CD4-positive, alpha-beta T cell treated with Interleukin-1 beta for 1 hour (primary cell): Measurements from ENCODE around the gene ABI3BP.

Experiments used
- DNase-seq, 2 donors: peaks; one replicate each; pipeline ENCODE4 v3.0.0-alpha.2; 2020 to 2022

The ABI3BP gene

DNA sequence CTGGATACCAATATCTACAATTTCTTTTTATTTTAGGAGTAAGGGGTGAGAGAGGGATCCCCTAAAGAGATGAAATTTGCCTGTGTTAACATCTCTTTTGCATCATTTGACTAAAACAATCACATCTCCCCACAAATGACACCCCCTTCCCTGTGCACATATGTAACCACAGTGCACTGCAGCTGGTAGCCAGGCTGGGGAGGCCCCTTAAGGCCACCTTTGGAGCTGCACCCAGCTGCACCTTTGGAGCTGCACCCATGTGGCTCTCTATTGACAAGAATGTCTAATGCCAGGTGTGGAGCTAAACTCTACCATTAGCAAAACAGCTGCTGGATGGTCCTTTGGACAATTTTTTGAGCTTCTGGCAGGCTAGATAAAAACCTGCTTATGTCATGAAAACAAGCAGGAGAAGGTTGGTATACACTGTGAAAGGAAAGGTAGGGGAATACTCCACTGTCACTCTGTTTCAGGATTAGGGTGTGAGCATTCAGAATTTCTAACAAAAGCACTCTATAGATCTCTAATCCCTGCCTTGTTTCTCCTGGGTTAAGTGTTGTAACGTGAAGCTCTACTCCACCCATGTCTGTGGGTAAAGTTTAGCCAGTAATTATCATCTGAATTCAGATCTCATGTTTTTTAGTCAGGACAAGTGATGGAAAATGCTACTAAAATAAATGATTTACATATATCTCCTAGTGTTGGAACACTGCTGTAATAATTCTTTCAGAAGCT, 231.8 kb downstream of the ABI3BP start:
- DNase-seq = peak in 1 of 2 donors; percentile 9

DNA sequence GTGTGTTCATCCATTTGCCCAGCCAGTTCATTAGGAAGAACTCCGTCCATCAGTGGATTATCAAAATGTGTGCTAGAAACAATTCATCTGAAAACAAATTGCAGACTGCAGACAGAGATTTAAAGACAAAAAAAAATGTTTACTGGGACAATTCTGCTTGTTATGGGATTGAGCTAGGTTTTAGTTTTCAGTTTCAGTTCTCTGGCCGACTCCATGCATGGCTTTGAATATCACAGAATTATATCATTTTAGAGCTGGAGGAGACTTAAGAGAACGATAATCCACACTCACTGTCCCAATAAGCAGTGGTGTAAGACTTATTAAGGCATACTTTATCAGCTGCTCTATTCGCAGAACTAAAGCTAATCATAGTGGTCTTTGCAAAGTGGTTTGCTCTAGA, 232.8 kb downstream of the ABI3BP start:
- DNase-seq = no peak

DNA sequence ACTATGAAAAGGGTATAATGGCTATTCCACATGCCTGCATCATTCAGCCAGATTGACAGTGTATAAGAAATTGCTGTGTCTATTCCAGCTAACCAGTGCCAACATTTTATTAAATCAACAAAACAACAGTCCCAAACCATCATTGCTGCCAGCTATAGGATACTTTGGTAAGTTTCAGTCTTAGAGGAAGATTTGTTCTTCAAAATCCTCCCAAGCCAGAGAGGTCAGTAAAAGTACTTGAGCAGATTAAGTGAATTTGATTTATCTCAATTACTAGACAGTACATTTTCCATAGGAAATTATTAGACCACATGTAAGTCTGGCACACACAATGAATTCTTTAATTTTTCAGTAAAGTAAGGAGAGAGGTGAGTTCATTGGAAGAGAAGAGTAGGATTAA, 233.3 kb downstream of the ABI3BP start:
- no peak for DNase-seq

DNA sequence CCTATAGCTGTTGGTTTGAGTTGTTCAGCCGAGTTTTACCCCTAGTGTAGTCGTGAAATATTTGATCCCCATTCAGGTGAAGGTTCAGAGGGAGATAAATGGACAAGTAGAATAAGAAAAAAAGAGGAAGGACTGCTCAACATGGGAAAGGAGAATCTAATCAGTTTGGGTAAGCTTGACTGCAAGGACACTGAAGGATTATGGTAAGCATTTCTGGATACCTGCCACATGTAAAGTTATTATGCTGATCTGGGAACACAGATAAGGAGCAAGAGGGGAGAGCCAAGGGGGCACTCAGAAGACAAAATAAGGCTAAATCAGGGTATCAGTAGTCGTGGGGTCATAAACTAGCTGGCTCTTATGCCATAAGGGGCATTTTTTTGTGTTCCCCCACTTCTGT, 234.1 kb downstream of the ABI3BP start:
- no peak for DNase-seq

DNA sequence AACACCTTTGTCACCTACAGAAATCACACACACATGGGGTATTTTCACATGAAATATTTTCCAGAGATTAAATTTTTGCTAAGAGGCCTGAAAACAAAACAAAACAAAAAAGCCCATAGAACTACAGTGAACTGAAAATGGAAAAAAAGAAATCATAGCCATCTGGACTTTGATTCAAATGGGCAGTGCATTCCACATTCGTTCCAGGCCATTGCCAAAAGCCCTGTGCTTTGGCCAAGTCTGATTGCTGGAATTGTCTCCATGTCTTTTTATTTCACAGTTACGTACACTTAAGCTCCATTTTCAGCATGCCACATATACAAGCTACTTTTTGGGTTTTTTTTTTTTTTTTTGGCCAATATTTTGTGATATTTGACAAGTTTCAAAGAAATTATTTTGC, 236.8 kb downstream of the ABI3BP start:
- no peak for DNase-seq

DNA sequence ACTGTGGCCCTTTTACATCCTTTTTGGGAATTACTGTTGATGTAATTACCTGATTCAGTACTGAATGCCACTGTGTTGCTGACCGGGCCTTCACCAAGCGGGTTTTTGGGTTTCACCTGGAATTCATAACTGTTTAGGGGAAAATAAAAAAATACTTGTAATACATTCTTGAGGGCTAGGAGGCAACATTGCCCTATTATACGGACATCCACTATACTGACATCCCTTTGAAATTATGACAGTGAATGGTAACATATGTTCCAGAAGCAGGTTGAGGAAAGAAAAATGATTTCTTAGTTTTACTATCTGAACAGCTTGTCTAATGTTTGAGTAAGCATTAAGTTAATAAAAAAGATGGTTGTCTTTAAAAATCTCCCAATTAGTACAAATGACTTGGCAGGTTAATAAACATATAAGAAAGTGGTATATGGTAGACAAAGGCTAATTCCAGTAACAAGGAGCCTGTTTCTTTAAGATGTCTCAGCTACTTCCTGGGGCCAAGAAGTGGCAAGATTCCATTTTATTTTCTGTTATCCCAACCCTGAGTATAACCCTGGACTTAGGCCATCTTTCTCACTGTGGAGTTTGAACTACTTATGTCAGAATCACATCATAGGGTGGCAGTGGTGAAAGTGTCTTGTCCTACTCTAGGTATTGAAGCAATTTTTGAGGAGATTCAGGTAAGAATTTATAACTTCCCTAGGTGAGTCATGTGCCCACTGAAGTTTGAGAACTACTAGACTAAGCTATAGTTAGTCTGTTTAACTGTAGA, 238.5 kb downstream of the ABI3BP start:
- DNase-seq = no peak

DNA sequence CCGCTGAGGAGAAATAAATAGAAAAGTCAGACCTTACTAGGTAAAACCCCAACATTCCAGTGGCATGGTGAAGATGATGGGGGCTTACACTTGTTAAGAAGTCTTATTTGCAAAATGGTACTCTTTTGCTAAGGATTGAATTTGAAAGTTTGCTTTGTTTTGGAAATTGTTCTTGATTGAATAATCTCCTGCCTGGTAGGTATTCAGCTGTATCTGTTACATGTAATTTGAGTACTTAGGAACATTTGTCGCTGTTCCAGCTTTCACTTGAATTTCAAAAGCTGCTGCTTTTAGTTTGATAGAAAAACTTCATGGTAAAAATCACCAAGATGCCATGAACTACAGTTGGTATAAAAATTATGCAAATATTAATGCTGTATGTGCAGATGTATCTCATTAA, 239.4 kb downstream of the ABI3BP start:
- no peak for DNase-seq

DNA sequence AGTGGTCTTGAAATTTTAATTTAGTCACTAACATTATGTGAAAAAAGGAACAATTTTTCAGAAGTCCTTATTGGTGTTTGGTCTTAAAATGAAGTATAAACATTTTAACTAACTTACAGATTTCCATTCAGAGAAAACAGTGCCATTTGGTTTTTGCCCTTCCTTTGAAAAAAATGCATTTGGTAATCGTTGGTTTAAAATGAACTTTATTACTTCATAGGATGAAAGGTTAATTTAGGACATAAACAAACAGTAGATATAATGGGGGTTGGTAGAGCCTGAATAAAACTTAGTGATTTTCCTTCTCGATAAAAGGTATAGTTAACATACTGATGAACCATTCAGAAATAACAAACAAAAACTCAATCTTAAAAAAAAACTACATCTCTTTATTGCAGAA, 244.3 kb downstream of the ABI3BP start:
- DNase-seq = no peak

DNA sequence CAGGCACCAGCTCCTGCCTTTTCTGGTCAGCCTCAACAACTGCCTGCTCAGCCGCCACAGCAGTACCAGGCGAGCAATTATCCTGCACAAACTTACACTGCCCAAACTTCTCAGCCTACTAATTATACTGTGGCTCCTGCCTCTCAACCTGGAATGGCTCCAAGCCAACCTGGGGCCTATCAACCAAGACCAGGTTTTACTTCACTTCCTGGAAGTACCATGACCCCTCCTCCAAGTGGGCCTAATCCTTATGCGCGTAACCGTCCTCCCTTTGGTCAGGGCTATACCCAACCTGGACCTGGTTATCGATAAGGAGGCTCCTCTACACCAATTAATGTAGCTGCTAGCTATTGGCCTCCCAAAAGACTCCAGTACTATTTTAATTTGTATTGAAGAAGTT, 245.0 kb downstream of the ABI3BP start:
- DNase-seq = no peak

DNA sequence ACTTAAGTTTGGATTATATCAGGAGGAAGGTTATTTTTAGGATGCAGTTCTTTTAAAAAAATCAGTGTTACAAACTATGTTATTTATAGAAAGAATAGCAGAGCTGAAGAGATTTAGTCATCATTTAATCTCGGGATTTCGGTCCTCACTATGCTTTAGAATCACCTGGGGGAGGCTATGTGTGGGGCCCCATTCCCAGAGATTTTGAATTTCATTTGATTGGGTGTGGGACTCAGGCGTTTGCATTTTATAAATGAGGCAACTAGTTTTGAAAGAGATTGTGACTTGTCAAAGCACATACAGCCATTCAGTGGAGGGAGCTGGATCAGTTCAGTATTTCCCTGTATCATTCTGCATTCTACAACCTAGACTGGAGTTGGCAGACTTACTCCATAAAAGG, 247.1 kb downstream of the ABI3BP start:
- DNase-seq = no peak

DNA sequence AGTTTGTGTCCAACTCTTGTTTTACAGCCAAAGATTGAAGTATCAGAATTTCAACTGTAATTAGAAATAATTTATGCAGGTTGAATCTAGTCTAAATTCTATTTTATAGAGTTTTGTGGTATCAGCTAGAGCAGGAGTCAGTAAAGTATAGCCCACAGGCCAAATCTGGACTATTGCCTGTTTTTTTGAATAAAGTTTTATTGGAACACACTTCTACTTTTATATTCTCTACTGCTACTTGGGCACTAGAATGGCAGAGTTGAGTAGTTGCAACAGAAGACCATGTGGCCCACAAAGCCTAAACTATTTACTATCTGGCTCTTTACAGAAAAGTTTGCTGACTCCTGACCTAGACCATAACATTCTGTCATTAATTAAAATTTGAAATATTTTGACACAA, 247.6 kb downstream of the ABI3BP start:
- no peak for DNase-seq

DNA sequence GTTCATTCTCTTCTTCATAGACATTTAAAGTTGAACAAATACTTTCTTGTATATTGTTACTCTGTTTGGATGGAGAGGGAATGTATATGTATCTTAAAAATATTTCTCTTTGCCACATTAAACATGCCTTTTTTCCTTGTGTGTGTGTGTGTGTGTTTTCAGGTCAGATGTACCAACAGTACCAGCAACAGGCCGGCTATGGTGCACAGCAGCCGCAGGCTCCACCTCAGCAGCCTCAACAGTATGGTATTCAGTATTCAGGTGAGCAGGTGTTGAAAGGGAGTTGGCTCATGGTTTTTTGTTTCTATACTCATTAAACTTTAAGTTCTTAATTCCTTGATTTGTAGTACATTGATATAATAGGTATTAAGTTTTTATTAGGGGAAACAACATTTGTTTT, 248.6 kb downstream of the ABI3BP start:
- no peak for DNase-seq

DNA sequence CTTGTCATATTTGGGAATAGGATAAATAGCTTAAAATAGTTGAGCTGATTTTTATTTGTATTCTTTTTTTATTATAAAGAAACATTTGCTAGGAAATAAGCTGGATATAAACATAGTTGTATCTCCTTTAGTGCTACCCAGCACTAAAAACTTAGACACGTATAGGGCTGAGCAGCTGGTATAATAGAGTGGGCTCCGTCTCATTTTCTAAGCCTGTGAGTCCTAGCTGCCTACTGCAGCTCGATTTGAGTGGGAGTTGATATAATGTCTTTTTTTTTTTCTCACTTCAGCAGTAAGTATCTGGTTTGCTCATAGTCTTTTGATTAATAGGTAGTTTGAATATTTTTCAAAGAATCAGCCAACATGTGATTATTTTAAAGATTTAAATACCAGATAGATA, 249.7 kb downstream of the ABI3BP start:
- no peak for DNase-seq

DNA sequence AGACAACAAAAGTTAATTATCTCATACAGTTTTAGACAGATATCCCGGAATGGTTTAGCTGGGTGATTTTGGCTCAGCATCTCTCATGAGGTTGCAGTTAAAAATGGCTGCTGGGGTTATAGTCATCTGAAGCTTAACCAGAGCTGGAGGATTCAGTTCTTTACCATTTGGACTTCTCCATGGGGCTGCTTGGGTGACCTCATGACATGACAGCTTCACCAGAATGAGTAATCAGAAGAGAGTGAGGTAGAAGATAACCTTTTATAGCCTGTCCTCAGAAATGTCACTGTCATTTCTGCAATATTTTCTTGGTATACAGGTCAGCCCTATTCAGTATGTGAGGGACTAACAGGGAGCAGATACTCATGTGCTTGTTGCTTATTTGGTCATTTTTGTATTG, 253.0 kb downstream of the ABI3BP start:
- no peak for DNase-seq

DNA sequence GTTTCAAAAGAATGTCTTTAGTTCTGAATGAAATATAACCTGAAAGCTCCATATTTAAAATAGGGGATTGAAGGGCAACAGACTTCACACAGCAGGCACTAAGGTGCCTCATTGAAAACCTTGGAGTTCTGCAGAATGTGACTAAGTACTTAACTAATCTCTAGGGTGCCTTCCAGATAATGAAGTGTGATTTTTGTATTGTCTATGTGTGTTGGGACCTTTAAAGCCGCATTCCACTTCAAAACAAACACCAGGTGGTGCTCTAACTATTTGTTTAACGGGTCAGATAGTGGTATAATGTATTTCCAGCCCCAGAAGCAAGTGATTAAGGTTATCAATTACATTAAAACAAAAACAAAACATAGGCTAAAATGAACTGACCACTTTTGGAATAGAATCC, 255.9 kb downstream of the ABI3BP start:
- no peak for DNase-seq

DNA sequence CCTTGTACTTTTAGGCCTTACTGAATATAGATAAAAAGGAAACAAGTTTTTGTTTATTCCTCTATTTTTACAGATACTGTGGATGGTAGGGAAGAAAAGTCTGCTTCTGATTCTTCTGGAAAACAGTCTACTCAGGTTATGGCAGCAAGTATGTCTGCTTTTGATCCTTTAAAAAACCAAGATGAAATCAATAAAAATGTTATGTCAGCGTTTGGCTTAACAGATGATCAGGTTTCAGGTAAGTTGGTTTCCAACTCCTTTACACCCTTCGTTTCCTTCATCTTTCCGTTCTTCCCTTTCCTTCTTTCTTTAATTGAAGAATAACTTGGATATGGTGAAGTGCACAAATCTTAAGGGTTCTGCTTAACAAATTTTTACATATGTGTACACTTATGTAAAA, 260.8 kb downstream of the ABI3BP start:
- no peak for DNase-seq

DNA sequence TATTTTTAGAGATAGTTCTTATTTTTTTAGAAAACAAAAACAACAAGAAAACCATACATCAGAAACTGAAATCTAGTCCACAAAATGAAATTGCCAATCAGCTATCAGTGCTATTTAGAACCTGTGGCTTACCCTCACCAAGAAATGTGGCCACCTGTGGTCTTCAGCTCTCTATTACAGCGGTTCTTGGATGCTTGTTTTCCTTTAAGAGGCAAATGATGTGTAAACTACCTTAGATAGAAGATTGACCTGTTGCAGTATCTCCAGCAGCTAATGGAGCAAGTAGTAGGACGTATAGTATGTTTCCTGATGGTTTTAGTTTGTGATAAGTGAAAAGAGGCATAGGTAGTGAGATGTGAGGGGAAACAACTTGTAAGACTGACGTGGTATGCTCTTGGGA, 262.7 kb downstream of the ABI3BP start:
- DNase-seq = no peak

DNA sequence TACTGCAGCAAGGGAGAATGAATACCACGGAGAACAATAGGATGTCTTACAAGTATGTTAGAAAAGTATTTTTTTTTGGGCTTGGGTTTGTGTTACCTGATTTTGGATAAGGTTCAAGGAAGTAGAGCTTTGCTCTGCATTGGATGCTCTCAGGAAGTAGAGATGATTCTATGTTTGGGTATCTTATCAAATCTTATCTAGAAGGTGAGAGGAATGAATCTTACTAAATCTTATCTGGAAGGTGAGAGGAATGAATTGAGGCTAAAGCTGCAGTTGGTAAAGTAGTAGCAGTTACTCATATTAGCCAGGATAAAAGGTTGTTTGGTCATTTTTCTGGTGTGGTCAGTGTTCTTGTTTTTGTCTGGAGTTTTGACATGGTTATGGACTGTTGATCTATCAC, 266.5 kb downstream of the ABI3BP start:
- no peak for DNase-seq

DNA sequence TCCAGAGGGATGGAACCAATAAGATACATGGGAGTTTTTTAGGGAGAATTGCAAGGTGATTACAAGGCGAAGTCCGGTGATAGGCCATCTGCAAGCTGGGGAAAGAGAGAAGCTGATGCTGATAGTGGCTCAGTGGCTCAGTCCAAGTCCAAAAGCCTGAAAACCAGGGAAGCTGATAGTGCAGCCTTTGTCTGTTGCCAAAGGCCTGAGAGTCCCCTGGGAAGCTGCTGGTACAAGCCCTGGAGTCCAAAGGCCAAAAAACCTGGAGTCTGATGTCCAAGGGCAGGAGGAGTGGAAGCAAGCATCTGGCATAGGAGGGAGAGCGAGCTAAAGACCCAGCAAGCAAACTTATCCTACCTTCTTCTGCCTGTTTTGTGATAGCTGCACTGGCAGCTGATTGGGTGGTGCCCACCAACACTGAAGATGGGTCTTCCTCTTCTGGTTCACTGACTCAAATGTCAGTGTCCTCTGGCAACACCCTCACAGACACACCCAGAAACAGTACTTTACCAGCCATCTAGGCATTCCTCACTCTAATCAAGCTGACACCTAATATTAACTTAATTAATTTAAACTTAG, 267.2 kb downstream of the ABI3BP start:
- no peak for DNase-seq

DNA sequence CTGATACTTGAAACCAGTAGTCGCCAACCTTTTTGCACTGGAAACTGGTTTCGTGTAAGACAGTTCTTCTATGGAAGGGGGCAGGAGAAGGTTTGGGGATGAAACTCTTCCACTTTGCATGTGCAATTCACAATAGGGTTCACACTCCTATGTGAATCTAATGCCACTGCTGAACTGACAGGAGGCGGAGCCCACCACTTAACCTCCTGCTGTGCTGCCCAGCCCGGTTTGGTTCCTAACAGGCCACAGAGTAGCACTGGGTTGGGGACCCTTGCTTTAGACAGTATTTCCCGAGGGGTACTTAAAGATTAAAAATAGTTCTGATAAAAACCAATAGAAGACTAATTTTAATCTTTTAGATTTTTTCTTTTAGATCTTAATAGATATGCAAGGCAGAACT, 272.8 kb downstream of the ABI3BP start:
- DNase-seq = no peak

DNA sequence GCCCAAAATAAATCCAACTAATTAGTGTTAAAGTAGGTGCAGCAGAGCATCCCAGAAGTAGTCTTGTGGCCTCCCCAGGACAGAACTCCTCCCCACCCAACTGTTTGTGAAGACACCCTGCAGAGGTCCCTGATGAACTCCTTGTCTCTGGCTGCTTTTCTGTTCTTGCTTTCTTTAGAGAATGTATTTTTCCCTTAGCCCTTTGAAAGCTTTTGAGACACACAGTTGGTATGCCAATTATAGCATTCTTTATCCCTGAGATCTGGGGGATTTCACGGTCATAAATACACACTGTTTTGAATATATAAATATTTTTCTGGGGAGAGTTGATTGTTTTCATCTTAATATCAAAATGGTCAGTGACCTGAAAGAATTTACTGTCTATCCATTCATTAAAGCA, 274.1 kb downstream of the ABI3BP start:
- DNase-seq = no peak

DNA sequence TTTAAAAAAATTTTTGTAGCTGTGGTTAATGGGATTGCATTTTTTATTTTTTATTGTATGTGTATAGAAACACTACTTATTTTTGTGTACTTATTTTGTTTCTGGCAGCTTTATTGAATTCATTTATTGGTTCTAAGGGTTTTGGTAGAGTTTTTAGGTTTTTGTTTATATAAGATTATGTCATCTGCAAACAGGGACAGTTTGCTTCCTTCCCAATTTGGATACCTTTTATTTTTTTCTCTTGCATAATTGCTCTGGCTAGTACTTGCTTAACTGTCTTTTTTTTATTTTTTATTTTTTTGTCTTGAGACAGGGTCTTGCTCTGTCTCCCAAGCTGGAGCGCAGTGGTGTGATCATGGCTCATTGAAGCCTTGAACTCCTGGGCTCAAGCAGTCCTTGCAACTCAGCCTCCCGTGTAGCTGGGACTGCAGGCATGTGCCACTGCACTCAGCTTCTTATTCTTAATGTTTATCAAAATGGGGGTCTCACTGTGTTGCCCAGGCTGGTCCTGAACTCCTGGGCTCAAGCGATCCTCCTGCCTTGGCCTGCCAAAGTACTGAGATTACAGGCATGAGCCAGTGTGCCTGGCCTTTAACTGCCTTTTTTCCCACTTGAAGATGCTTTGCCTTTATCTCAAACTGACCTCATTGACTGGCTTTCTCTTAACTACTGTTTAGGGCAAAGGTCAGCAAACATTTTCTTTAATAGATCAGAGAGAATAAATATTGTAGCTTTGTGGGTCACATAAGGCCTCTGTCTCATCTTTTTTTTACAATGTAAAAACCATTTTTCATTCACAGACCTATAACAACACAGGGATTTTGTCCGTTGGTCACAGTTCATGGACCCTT, 275.4 kb downstream of the ABI3BP start:
- DNase-seq = no peak

DNA sequence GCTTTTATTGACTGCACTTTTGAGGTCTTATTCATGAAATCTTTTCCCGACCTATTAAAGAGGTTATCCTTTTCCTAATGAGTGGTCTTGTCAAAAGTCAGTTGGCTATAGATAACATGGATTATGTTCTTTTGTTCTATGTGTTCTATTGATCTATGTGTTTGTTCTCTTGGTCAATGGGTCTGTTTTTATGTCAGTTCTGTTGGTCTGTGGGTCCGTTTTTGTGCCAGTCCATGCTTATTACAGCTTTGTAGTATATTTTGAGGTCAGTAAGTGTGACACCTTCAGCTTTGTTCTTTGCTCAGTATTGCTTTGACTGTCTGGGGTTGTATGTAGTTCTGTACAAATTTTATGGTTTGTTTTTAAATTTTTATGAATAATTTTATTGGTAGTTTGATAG, 276.2 kb downstream of the ABI3BP start:
- DNase-seq = no peak
